SK-MEL-5 (cell line): ENCODE results near the gene C19orf33. TPM values are rescaled to one million over a fixed set of nuclear protein-coding genes. Genes with fewer than 3 reads are reported as not detected.

Experiments used
- DNase-seq: peaks from one replicate; pipeline ENCODE4 v3.0.0-alpha.2; 2016; ENCODE audit warnings: low read depth, low spot score
- in situ Hi-C: cut with HindIII; loops from 2 replicates; pipeline ENCODE4 v1.10.0; 2016; ENCODE audit warnings: low sequenced_read_pairs, high pct_unique_total_duplicates, low pct_unique_long_range_greater_than_20kb
- total RNA-seq: library from RNA; depleted of rRNA; stranded (reverse); fragments of >200 nt; shearing (Covaris generic); gene quantifications from 2 replicates; pipeline ENCODE4 v1.2.3, GENCODE V29; 2014

C19orf33 gene
- total RNA-seq, 1 experiment from 2014 or later: not detected

DNA sequence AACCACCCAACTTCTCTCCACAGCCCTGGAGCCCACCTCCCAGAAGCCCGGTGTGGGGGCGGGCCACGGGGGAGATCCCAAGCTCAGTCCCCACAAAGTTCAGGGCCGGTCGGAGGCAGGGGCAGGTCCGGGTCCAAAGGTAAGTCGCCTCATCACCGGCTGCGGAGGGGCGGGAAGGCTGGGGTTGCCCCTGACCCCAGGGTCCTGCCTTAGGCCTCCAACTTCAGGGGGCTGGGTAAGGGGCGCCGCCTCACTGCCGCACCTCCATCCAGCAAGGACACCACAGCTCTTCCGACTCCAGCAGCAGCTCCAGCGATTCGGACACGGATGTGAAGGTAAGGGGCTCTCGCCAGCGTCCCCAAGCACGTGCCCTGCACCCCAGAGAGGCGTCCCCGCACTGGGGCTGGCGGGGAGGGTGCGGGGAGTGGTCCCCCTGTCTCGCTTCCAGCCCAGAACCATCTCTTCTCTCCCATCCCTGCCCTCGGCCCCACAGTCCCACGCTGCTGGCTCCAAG lies 358 bp downstream of the C19orf33 start:
- no peak for DNase-seq
- in situ Hi-C loops: no loop called here

DNA sequence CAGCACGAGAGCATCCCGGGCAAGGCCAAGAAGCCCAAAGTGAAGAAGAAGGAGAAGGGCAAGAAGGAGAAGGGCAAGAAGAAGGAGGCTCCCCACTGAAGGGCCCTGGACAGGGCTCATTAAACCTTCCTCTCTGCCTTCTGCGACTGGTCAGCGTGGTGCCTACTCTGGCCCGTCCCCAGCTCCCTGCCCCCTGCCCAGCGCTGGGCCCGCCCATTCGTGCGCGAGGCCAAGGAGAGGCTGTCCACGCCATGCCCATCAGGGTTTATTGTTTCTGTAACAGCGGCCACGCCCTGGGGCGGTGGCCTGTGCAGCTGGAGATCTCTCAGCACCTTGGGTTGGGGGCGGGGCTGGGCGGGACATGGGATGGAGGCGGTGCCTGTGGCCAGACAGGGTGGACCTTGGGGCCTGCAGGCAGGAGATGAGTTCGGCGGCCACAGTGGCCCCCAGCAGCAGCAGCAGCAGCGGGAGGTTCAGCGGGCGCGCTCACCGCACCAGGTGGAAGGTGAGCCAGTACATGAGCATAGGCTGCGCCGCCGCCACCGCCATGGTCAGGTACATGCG lies 897 bp downstream of the C19orf33 start:
- DNase-seq: peak; percentile 28
- in situ Hi-C loops: no loop called here

DNA sequence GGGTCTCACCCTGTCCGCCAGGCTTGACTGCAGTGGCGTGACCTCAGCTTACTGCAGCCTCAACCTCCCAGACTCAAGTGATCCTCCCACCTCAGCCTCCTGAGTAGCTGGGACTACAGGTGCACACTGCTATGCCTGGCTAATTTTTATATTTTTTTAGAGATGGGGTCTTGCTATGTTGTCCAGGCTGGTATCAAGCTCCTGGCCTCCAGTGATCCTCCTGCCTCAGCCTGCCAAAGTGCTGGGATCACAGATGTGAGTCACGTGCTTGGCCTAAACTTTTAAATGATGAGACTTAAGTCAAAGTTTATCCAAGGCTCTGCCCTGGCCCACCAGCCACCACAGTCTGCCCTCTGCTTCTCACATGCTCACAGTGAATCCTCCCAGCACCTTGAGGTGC lies 2.2 kb downstream of the C19orf33 start:
- no peak for DNase-seq
- in situ Hi-C loops: no loop called here

DNA sequence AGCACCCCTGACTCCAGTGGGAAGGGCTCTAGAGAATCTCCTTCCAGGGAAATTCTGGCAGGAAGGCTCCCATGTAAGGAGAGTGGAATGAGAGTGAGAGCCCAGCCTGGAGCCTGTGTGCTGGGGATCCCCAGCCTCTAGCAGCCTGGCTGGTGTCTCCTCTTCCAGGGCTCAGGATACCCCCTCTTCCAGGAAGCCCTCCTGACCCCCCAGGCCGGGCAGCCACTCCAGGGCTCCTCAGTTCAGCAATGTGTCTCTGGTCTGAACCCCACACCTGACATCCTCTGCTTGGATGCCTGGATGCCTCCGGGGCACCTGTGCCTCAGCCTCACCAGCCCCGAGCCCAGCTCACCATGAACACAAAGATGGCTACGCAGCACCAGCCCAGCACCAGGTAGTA lies 3.0 kb downstream of the C19orf33 start:
- DNase-seq: no peak
- in situ Hi-C loops: no loop called here

DNA sequence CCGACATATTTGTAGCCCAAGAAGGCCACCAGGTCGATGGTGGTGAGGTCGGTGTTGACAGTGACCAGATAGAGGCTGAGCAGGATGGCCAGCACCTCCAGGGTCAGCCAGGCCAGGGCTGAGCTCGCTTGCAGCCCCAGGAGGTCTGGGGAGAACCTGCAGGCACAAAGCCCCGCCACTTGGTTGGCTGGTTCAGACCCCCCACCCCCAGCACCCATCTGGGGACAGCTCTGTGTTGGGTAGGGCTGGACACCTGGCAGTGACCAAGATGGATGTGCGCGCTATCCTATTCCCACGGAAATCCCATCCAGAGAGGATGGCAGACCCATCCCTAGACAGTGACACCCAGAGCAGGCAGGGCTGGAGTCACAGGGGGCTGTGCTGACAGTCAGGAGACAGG lies 3.5 kb downstream of the C19orf33 start:
- no peak for DNase-seq
- in situ Hi-C loops: no loop called here

DNA sequence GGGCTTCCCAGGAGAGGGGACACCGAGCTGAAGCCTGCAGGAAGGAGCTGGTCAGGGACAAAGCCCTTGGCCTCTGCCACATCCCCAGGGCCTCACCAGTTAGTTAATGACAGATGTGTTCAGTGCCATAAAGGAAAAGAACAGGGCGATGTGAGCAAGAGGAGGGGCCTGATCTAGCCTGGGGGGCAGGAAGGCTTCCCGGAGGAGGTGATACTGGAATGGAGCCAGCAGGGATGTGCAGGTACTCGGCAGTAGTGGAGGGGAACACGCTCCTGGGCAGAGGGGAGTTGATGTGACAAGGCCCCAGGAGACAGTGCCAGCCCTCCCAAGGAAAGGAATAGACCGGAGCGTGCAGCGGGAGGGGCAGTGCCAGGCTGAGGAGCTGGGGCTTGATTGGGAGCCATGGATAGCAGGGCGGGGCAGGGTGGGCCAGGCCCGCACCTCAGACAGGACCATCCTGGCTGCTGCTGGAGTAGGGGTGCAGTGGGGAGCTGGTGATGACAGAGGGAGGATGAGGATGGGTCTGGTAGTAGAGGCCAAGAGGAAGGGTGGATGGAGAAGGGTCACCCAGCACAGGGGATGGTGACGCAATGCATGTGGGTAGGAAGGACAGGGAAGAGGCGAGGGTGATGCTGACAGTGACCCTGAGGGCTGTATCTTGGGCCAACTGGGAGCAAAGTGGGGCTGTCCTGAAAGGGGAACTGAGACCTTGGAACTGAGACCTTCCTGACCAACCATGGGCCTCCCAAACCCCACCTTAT lies 4.1 kb downstream of the C19orf33 start:
- no peak for DNase-seq
- in situ Hi-C loops: no loop called here

DNA sequence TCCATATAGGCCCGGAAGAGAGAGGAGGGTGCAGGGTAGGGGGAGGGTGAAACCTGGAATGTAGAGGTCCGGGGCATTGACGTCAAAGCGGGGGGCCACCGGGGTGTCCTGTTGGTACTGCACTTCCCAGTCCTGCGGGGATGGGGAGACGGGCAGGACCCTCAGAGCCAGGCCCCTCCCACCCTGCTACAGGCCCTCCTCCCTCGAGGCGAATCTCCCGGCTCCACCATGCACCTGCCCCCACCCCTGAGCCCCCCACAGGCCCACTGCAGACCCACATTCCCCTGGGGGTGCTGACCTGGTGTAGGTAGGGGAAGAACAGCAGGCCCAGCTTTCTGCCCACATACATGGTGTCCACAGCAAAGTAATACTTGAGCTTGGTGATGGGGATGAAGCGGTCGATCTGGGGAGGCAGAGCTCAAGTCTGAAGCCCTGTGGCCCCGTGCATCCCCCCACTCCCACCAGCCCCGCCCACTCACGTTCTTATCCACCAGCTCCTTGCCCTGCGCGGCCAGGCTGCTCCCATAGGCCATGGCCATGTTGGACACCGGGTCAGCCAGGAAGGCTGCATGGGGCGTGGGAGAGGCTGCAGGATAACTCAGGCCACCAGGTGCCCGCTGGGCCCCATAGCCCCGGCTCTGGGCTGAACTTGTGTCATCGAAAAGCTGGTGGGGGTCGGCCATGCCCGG lies 5.0 kb downstream of the C19orf33 start:
- in situ Hi-C loops: no loop called here
- no peak for DNase-seq

DNA sequence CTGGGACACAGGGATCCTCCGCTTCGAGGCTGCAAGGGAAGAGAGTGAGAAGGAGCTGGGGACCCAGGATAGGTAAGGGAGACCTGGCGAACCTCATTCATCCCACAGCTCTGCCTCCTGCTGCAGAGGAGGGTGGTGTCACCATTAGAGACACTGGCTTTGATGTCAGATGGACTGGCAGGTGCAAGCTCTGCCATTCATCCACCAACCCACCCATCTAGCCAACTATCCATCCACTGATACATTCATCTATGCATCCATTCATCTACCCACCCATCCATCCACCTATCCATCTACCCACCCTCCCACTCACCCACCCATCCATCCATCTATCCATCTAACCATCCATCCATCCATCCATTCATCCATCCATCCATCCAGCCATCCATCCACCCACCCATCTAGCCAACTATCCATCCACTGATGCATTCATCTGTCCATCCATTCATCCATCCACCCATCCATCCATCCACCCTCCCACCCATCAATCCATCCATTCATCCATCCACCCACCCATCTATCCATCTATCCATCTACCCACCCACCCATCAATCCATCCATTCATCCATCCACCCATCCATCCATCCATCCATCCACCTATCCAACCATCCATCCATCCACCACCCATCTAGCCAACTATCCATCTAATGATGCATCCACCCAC lies 5.7 kb downstream of the C19orf33 start:
- in situ Hi-C loops: no loop called here
- DNase-seq: no peak

DNA sequence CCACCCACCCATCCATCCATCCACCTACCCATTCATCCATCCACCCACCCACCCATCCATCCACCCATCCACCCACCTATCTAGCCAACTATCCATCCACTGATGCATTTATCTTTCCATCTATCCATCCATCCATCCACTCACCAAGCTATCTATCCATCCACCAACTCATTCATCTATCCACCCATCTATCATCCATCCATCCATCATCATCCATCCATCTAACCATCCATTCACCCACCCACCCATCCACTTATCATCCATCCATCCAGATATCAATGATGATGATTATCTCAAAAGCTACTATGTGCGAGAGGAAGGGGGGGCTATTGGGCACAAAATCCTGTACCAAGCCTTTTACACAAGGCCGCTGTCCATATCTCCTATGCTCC lies 6.2 kb downstream of the C19orf33 start:
- no peak for DNase-seq
- in situ Hi-C loops: no loop called here

DNA sequence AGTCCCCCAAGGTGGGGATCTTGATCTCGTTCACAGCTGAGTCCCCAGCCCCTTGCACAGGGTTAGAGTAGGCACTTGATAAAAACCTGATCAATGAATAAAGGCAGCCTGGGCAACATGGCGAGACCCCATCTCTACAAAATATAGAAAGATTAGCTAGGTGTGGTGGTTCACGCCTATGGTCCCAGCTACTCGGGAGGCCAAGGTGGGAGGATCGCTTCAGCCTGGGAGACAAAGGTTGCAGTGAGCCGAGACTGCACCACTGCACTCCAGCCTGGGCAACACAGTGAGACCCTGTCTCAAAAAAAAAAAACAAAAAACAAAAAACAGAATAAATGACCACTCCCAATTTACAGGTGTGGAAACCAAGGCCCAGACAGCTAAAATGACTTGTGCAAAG lies 6.9 kb downstream of the C19orf33 start:
- in situ Hi-C loops: no loop called here
- DNase-seq: no peak

DNA sequence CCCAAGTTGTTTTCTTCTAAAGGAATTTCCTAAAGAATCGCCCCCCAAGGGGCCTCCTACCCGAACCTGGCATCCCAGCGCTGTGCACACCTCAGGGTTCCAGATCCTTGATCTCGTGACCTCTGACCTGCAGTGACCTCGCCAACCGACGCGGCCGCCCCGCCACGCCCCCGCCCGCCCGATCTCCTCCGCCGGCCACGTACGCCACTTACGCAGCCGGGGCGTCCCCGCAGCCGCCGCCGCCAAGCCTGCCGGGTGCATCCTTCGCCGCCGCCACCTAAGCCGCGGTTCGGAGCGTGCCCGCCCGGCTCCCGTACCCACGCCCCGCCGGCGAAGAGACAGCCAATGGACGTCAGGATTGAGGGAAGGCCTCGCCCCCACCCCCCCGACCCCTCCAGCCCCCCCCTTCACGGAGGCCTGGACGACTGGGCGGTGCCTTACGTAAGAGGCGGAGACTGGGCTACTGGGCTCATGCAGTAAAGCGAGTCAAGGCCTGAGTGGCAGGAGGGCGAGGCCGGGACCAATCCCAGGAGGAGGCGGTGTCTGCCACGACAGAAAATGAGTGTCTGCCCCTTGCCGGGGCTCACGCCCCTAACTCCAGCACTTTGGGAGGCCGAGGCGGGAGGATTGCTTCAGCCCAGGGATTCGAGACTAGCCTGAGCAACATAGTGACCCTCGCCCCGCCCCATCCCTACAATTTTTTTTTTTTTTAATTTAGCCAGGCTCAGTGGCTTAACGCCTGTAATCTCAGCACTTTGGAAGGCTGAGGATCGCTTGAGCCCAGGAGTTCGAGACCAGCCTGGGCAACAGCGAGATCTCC lies 11.8 kb downstream of the C19orf33 start, which contains the start of gene YIF1B:
TSS of gene YIF1B (minus strand) at position 291 of the 820 bp plus-strand sequence. CDS start at position 261, 30 bp downstream.
- in situ Hi-C loops: no loop called here
- peak; percentile 97 for DNase-seq

DNA sequence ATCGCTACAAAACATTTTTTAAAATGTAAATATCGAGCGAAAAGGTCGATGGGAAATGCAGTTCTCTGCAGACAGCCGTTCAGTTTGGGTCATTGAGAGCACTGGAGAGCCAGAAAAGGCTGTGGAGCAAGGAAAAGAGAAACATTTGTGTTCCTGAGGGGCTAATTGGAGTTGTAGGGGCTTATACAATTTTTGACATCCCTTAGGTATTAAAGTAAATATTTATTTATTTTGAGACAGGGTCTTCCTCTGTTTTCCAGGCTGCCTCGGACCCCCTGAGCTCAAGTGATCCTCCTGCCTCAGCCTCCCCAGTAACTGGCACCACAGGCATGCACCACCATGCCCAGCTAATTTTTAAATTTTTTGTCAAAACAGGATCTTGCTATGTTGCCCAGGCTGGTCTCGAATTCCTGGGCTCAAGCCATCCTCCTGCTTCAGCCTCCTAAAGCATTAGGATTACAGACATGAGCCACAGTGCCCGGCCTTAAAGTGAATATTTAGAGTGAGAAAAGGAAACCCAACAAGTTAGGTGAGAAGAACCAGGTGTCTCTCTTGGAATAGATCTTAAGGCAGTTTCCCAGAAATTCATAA lies 12.5 kb downstream of the C19orf33 start:
- DNase-seq: no peak
- in situ Hi-C loops: no loop called here

DNA sequence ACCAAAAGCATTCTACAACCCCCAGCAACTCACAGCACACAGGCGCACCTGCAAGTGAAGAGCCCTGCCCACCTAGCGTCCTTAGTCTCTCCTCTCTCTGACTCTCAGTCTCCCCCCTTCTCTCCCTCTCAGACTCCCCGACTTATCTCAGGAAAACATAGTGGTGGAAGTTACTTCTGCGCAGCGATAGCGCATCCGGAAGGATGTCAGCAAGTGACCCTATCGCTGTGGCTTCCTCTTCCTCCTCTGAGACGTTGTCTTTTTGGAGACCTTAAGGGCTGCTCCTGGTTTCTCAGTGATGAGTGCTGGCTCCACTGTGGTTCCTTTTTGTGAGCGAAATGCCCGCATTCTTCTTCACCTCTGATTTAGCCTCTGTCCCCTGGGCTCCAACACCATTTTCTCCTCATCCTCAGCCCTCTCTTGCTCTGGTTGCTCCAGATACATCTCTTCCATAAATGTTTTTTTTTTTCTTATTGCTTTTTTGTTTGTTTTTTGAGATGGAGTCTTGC lies 13.1 kb downstream of the C19orf33 start:
- in situ Hi-C loops: no loop called here
- no peak for DNase-seq

DNA sequence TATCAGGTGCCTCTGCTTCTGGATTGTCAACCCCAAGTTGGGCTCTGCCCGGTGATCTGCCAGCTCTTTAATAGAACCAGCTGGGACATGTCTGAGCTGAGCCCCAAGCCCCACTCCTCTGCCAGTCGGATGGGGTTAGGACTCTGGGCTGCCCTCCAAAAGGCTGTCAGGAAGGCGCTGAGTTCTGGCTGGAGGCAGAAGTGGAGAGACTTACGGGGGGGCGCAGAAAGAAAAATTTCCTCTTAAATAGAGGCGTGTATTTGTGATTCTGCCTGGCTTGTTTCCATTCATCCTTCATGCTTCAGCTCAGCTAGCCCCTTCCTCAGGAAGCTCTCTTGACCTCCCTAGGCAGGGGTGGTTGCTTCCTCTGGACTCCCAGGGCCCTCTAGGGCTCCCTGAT lies 14.6 kb downstream of the C19orf33 start:
- DNase-seq: no peak
- in situ Hi-C loops: no loop called here

DNA sequence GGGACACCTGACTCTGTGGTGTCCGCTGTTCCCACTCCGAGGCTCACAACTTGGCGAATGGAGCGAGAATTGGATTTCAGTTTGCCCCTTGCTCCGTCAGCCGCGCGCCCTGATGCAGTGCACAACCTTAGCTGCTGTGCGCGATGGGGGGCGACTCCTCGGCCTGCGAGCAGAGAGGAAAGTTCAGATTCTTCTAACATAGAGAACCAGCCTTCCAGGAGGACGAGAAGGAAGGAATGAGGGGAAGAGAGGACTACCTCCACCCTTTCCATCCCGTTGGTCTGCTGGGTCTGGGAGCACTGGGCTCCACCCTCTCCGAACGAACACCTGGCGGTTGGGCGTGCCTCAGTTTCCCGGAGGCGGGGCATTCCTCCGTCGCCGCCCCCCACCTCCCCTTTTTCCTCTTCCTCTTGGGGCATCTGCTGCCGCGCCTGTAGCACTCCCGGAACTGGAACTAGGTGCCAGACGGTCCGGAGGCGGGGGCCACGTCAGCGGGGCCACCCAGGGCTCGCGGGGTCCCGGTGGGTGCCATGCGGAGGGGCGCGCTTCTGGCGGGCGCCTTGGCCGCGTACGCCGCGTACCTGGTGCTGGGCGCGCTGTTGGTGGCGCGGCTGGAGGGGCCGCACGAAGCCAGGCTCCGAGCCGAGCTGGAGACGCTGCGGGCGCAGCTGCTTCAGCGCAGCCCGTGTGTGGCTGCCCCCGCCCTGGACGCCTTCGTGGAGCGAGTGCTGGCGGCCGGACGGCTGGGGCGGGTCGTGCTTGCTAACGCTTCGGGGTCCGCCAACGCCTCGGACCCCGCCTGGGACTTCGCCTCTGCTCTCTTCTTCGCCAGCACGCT lies 15.6 kb downstream of the C19orf33 start, which contains the start of gene KCNK6:
TSS of gene KCNK6 (plus strand) at position 425 of the 838 bp plus-strand sequence. CDS start at position 531, 106 bp downstream.
- DNase-seq: no peak
- in situ Hi-C loops: no loop called here

DNA sequence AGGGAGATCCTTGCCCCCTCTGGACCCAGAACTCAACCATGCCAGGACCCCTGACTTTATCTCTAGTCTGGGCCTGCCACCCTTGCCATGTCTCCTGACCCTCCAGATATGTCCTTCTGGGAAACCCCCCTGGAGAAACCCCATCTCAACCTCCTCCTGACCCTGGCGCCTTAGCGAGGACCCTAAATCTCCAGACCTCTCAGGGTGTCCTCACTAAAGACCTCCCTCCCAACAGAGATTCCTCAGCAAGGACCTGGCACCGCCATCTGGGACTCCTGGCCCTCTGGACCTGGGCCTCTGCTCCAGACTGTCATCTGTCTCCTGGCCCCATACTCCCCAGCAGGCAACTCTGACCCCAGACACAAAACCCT lies 16.9 kb downstream of the C19orf33 start:
- no peak for DNase-seq
- in situ Hi-C loops: no loop called here
